EL (cell line): ENCODE measurements around the gene TM4SF1.

Experiments used
- DNase-seq: peaks from one replicate; pipeline ENCODE4 v3.0.0-alpha.2; 2016

The TM4SF1 gene, protein sequence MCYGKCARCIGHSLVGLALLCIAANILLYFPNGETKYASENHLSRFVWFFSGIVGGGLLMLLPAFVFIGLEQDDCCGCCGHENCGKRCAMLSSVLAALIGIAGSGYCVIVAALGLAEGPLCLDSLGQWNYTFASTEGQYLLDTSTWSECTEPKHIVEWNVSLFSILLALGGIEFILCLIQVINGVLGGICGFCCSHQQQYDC

GRCh38 chr3:149377408-149378364 is at the start of gene TM4SF1:
TSS of gene TM4SF1 (minus strand) at chr3:149377649. CDS start at chr3:149377547, 102 bp downstream.
- peak; percentile 95 for DNase-seq

DNA sequence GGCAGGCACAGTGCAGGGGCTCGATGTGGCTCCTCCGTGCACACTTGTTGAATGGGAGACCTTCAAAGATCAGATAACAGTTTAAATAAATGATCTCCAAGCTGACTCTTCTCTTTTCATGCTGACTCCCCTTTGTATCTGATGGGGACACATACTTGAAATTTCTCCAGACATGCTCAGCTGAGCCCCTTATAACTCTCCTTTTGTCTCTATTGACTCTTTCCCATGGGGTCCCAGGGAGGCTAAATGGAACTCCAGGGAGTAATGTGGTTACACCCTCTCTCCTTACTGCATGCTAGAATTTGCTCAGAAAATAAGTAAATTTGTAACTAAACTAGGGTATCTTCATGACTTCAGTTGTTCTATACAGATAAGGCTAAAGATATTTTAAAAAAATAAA is 48.9 kb upstream of the TM4SF1 start:
- DNase-seq: no peak

GRCh38 chr3:149424918-149425317 is 47.5 kb upstream of the TM4SF1 start:
- DNase-seq: no peak

- DNase-seq: peak; percentile 31
Measured at GRCh38 chr3:149421764-149422163, 44.3 kb upstream of the TM4SF1 start.

DNA sequence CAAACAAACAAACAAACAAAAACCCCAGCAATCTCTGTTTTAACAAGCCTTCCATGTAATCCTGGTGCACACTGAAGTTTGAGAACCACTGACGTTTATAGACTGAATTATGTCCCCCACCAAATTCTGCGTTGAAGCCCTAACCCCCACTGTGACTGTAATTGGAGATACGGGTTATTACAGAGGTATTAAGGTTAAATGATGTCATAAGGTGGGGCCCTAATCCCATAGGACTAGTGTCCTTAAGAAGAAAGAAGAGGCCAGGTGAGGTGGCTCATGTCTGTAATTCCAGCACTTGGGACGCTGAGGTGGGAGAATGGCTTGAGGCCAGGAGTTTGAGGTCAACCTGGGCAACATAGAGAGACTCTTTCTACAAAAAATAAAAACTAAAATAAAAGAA is 42.4 kb upstream of the TM4SF1 start:
- no peak for DNase-seq

DNA sequence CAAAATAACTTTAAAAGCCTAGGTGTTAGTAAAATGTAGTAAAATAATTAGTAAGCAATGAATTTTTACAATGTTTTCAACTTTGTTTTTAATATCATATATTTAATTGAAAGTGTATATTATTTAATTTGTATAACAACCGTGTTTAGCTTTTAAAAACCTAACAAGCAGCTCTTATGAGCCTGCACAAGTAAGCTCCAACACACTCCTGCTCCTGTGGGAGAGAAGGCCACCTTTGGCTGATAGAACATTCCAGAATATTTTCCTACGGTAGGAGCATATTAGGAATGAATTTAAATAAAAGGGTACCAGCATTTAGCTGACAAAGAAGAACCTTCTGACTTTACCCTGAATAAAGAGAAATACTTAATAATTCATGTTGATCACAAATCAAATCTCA is 40.3 kb upstream of the TM4SF1 start:
- DNase-seq: no peak

DNA sequence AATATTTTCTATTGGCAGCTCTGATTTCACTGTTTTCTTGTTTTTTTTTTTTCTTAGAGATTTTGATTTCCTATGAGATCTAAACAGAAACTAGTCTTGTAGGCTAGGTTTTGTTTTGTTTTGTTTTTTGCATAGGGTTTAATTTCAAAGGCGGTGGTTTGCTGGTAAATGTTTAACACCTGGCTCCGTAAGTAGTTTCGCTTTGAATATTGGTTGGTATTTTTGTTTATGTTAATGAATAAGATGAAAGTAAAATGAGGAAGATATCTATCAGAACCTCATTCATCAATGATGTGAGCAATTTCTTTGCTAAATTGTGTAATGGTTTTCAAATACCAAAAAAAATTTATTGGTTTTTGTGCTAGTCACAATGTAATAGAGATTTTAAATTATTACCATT is 39.7 kb upstream of the TM4SF1 start:
- no peak for DNase-seq

DNA sequence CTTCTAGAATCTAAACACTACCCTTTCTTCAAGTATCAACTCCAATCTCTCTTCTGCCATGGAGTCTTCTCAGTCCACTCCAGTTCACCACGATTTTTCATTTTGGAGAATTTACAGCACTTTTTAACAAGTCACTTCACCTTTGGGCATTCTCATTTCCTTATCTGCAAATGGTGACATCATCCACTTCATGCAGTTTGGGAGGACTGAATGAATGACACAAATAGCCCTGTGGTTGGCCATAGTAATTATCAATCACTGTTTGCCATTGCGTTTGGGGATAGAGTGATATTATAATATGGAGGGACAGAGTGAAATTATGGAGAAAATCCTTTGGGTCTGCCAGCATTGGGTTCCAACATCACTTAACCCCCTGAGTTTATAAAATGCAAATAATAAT is 38.0 kb upstream of the TM4SF1 start:
- no peak for DNase-seq

DNA sequence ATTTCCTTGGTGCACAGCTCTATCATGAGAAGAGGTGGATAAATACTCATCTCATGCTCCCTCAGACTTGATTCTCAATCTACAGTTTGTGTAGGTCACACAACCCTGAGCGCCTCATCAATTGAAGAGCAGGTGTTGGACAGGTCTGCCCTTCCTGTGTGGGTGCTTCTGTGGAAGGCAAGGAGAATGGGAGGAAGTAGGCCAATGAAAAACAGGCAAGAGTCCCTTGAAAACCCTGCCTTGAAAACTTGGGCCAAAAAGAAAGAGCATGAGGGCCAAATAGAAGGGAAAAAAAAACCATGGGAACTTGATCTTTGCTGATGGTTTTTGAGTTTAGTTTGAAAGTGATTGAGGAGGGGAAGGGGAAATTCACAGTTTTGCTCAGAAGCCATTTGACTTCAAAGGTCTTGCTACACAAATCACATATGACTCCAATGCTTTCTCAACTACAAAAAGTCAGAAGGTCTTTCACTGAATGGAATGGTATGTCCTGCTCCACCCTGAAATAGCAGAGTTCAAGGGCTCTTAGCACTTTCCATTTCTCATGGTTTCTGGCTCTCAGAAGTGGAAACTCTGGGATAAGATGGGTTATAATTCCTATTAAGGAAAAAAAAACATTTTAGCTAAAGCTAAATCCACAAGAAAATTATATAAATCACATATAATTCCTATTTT is 37.2 kb upstream of the TM4SF1 start:
- no peak for DNase-seq

DNA sequence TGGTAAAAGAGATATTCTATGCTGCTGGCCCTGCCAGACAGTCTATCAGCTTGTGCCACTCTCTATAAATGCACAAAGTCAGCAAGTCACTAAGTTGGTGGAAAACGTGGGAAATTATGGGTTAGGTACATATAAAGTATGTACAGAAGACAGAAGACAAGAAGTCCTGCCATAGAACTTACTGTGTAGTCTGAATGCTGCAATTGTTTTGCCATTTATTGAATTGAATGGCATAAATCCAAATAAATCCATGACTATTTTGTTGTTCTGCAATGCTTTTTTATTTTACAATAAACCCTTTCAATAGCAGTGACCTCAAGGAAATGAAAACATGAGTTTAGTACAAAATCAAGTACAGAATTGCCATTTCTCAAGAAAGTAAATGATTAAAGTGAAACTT is 34.1 kb upstream of the TM4SF1 start:
- DNase-seq: no peak

DNA sequence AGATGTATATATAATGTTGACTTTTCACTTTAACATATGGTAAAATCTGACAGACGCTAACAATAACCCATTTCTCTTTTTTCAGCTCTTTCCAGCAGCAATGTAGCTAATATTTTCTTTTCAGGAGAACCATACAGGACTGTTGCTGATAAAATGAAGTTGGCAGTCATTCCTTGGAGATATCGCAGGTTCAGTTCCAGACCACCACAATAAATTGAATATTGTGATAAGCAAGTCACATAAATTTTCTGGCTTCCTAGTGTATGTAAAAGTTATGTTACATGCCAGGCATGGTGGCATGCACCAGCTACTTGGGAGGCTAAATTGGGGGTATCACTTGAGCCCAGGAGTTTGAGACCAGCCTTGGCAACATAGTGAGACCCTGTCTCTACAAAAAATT is 31.9 kb upstream of the TM4SF1 start:
- DNase-seq: no peak

DNA sequence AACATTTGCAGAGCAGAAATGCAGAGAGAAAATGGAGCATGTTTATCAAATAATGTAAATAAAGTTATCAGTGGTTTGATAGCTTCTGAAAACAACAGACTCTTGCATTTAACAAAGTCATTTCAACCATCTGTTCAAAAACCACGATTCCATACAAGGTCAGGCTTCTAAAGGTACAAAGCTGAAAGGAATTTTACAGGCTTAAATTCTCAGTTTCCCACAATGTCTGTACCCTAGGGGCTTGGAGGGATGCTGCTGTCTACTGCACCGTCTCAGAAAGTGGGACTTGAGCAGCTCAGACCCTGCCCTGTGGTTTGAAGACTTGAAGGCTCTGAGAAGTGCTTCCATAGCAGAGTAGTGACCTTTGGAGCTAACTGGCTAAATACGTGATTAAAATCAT is 30.4 kb upstream of the TM4SF1 start:
- DNase-seq: no peak

DNA sequence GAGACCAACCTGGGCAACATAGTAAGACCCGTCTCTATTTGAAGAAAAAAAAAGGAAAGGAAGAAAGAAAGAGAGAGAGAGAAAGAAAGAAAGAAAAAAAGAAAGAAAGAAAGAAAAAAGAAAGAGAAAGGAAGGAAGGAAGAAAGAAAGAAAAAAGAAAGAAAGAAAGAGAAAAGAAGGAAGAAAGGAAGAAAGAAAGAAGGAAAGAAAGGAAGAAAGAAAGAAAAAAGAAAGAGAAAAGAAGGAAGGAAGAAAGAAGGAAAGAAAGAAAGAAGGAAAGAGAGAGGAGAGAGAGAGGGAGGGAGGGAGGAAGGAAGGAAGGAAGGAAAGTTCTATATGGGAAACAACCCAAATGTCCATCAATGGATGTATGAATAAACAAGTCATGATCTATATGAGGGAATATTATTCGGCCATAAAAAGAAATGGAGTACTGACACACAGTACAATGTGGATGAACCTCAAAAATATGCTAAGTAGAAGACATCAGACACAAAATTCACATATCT is 28.8 kb upstream of the TM4SF1 start:
- DNase-seq: no peak

- DNase-seq: no peak
Measured at GRCh38 chr3:149403443-149403842, 26.0 kb upstream of the TM4SF1 start.

DNA sequence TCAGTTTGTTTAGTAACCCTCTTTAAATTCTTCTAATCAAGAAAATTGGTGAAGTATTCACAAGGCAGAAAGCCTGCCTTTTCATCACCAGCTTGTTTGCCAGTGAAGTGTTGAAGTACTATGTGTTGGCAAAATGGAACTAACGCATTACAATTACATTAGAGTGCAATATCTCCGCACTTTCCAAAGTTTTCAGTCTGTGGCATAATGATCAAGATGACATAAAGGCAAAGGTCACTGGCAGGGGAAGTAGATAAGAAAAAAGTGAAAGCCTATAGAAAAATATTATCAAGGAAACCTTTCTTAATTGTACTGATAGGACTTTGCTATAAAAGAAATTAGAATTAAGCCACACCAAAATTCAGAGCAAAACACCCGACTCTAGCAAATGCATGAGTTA is 25.0 kb upstream of the TM4SF1 start:
- no peak for DNase-seq

GRCh38 chr3:149401926-149402310 is 24.5 kb upstream of the TM4SF1 start:
- DNase-seq: peak; percentile 13

DNA sequence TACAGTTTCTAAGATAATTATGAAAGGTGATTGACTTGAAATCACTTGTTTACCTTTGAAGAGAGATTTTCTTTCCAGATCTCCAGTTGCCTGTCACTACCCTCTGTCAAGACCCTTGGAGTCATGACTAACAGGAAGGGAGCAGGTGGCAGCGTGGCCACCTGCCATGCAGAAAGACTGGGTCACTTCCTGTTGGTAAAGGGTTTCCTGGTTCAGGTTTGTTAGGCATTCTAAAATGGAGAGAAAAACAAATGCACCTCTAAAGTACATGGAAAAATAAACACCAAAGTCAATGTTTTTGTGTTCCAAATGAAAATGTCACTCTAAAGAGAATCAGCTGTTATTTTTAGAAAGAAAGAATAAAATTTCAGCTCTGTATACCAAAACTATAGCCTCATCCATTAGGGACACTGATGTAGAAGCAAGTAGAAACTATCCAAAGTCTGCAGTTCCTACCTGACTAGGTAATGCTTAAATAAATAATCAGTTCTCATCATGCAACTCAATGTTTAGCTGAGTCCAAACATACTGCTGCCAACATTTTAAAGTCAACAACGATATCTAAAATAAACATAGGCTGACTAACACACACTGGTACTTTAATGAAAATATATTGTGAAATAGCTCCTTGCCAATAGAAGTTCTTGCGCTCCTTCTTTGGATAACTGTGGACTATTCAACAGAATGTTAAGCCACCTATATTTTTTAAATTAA is 23.9 kb upstream of the TM4SF1 start:
- DNase-seq: peak; percentile 48

DNA sequence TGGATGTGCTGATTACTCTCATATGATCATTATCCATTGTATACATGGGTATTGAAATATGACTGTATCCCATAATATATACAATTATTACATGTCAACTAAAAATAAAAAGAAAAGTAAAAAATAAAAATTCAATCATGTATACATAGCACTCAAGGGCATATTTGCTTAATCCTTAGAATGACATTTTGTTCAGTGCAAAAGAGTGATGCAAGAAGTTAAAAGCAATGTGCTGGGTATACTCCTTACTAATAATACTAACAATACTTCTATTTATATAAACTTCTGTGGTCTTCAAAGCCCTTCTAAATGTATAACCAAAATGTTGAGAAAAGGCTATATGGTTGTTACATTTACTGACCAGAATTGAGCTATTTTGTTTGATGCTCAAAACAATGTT is 23.2 kb upstream of the TM4SF1 start:
- DNase-seq: no peak

DNA sequence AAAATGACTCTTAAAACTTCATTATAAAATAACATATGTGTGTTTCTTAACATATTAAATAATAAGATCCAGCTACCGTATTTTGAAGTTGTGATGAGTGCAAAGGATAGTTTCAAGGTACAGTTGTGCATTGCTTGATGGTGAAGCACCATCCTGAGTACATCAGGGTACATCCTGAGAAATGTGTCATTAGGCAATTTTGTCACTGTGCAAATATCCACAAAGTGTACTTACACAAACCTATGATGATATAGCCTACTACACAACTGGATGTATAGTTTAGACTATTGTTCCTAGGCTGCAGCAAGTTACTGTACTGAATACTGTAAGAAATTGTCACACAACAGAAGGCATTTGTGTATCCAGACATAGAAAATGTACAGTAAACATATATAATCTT is 20.8 kb upstream of the TM4SF1 start:
- DNase-seq: no peak

- no peak for DNase-seq
Measured at GRCh38 chr3:149397528-149397927, 20.1 kb upstream of the TM4SF1 start.

DNA sequence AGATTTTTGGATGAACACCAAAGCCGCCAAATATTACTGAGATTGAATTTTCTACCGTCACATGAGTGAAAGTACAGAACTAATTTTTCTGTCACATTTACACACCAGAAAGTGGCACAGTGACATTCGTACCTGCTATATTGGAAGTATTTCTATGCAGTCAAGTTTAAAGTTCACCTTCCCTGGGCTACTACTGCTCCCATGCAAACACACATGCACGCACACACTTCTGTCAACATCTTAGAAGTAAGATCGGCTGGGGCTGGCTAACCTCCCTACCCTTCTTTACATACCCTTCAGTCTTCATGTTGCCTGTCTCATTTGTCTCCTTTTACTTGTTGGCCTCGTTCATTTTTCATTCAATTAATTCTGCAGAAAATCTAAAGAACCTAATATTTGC is 19.0 kb upstream of the TM4SF1 start:
- DNase-seq: no peak

DNA sequence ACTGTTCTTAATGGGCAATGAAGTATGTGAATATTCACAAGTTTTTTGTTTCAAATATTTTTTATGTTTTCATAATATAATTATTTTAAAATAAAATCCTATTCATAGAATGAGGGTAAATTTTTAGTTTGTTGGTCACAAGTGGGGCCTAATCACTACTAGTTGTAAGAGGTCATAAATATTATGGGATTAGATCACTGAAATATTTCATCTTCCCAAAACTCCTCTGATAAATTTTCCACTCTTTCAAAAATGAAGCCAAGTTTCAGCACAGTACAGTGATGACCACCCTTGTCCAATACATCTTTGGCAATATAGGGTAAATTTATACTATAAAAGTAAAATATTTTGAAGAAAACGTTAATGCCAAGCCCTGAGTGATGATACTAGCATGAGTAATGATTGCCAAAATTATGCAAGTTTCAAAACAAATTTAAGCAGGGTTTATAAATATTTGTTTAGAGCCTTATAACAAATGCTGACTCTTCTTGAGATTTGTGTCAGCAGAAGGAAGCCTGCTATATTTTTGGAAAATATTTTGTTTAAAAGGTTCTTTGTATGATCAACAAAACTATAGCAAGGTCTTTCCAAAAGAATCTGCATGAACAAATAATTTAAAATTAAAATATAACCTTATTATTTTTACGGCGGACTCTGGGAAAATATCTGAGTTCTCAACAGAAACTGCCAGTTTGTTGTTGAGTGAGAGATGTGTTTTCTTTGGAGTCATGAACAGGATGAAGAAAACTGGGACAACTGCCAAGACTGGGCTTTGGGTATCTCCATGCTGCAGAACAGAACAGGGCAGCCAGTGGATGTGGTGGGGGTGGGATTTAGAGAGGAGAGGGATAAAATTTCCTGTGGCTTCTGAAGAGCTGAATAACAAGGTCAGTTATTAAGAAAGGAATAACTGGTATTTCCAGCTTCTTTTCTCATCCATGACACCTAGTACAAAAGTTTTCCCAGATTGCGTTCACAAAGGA is 17.9 kb upstream of the TM4SF1 start:
- DNase-seq: peak; percentile 63
